ENCODE measurements around the gene PRPF19. TPM values are rescaled to one million over a fixed set of nuclear protein-coding genes. Genes with fewer than 3 reads are reported as not detected.

PRPF19 gene
- total RNA-seq, 6 donors from 2014 or later, result 10.5 to 72.8 (median 55.1) TPM

DNA sequence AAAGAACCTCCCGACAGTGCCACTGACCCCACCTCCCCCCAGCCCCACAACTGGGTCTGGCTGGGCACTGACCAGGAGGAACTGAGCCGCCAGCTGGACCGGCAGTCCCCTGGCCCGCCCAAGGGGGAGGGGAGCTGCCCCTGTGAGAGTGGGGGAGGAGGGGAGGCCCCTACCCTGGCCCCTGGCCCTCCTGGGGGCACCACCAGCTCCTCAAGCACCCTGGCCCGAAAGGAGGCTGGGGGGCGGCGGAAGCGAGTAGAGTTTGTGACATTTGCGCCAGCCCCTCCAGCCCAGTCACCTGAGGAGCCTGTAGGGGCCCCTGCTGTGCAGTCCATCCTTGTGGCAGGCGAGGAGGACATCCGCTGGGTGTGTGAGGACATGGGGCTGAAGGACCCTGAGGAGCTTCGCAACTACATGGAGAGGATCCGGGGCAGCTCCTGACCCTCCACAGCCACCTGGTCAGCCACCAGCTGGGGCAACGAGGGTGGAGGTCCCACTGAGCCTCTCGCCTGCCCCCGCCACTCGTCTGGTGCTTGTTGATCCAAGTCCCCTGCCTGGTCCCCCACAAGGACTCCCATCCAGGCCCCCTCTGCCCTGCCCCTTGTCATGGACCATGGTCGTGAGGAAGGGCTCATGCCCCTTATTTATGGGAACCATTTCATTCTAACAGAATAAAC, 30.2 kb upstream of the PRPF19 start:
- H3K27ac ChIP-seq, result peak overlapping the region; percentile 76 to 90 (median 82)
- TF ChIP-seq POLR2A (IDR thresholded peaks at IDR 0.05), result no peak
- TF ChIP-seq EP300 (IDR thresholded peaks at IDR 0.05), result no peak
- no peak for TF ChIP-seq POLR2AphosphoS5 (IDR thresholded peaks at IDR 0.05)
- TF ChIP-seq, protein P1, sequence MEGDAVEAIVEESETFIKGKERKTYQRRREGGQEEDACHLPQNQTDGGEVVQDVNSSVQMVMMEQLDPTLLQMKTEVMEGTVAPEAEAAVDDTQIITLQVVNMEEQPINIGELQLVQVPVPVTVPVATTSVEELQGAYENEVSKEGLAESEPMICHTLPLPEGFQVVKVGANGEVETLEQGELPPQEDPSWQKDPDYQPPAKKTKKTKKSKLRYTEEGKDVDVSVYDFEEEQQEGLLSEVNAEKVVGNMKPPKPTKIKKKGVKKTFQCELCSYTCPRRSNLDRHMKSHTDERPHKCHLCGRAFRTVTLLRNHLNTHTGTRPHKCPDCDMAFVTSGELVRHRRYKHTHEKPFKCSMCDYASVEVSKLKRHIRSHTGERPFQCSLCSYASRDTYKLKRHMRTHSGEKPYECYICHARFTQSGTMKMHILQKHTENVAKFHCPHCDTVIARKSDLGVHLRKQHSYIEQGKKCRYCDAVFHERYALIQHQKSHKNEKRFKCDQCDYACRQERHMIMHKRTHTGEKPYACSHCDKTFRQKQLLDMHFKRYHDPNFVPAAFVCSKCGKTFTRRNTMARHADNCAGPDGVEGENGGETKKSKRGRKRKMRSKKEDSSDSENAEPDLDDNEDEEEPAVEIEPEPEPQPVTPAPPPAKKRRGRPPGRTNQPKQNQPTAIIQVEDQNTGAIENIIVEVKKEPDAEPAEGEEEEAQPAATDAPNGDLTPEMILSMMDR (IDR thresholded peaks at IDR 0.05), result no peak
- peaks cover 14 to 35% (median 18%) of the 10 kb centered on the region in 4 donors for H3K4me1 ChIP-seq
- DNase-seq (peak in 1 of 2 donors; percentile 71), ATAC-seq (ENCODE audit: low FRiP score in 2 of 2) (no peak)
- no peaks in the 10 kb centered on the region for H3K9me3 ChIP-seq
- no peaks in the 10 kb centered on the region for H3K27me3 ChIP-seq
- no peak overlapping the region for H3K4me3 ChIP-seq
- 86 to 93% methylated on average over 10 to 14 of the region's 18 CpGs for WGBS, 2 donors
- H3K36me3 ChIP-seq, result peaks cover 0 to 50% (median 30%) of the 10 kb centered on the region in 4 donors

- H3K27ac ChIP-seq, result peak overlapping the region; percentile 76 to 90 (median 82)
- no peaks in the 10 kb centered on the region for H3K27me3 ChIP-seq
- ATAC-seq (ENCODE audit: low FRiP score in 2 of 2), result no peak
- H3K36me3 ChIP-seq, result peaks cover 0 to 42% (median 23%) of the 10 kb centered on the region in 4 donors
- H3K4me1 ChIP-seq, result peaks cover 14 to 35% (median 18%) of the 10 kb centered on the region in 4 donors
- H3K4me3 ChIP-seq, result no peak overlapping the region
- H3K9me3 ChIP-seq, result no peaks in the 10 kb centered on the region
- WGBS, 2 donors, result 87 to 90% methylated on average over 16 to 27 of the region's 27 CpGs
- DNase-seq, result peak in 1 of 2 donors; percentile 82
- TF ChIP-seq, protein P1 (IDR thresholded peaks at IDR 0.05), result no peak
- no peak for TF ChIP-seq POLR2A (IDR thresholded peaks at IDR 0.05)
- TF ChIP-seq EP300 (IDR thresholded peaks at IDR 0.05), result no peak
- TF ChIP-seq POLR2AphosphoS5 (IDR thresholded peaks at IDR 0.05), result no peak
Observed at GRCh38 chr11:60935676-60936442, 29.5 kb upstream of the PRPF19 start.

- Histone ChIP-seq H3K4me1 (peaks cover 14 to 34% (median 17%) of the 10 kb centered on the region in 4 donors), H3K9me3 (no peaks in the 10 kb centered on the region), H3K36me3 (peaks cover 0 to 35% (median 18%) of the 10 kb centered on the region in 4 donors), H3K27me3 (no peaks in the 10 kb centered on the region), H3K4me3 (no peak overlapping the region), H3K27ac (peak overlapping the region in 2 of 4 donors; percentile 82 to 90)
- DNase-seq, result peak in 1 of 2 donors; percentile 64
- no peak for ATAC-seq (ENCODE audit: low FRiP score in 2 of 2)
- TF ChIP-seq, protein P1 (IDR thresholded peaks at IDR 0.05), result no peak
- TF ChIP-seq POLR2A (IDR thresholded peaks at IDR 0.05) (no peak), EP300 (IDR thresholded peaks at IDR 0.05) (no peak), POLR2AphosphoS5 (IDR thresholded peaks at IDR 0.05) (no peak)
- 79 to 92% methylated on average over 12 to 21 of the region's 21 CpGs for WGBS, 2 donors
Observed at GRCh38 chr11:60934790-60935605, 28.6 kb upstream of the PRPF19 start.

DNA sequence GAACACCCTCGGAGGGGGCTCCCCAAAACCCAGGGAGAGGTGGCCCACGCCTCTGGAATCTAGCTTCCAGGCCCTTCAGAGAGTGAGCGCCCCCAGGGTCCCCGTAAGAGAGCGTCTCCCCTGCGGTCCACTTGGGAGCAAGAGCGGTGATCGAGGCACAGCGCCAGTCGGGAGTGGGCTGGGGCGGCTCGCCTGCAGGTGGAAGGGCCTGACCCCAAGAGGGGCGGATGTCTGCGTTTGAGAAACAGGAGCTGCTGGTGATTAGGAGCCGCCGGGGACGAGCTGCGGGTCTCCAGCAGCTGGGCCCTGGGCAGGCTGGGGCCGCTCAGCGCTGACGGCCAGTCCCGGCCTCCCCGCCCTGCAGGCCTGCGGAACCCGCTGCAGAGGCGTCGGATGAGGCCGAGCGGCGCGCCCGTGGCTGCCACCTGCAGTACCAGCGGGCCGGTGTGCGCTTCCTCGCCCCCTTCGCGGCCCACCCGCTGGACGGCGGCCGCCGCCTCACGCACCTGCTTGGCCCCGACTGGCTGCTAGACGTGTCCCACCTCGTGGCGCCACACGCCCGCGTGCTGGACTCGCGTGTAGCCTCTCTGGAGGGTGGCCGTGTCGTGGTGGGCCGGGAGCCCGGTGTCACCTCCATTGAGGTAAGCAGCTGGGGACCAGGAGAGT, 27.9 kb upstream of the PRPF19 start:
- Histone ChIP-seq H3K27me3 (no peaks in the 10 kb centered on the region), H3K27ac (peak overlapping the region in 1 of 4 donors; percentile 15), H3K9me3 (no peaks in the 10 kb centered on the region), H3K36me3 (peaks cover 0 to 28% (median 13%) of the 10 kb centered on the region in 4 donors), H3K4me3 (no peak overlapping the region), H3K4me1 (peaks cover 9 to 26% (median 12%) of the 10 kb centered on the region in 4 donors)
- peak in 1 of 2 donors; percentile 87 for DNase-seq
- no peak for ATAC-seq (ENCODE audit: low FRiP score in 2 of 2)
- WGBS, 2 donors, result 95 to 96% methylated on average over 21 to 57 of the region's 57 CpGs
- TF ChIP-seq POLR2A (IDR thresholded peaks at IDR 0.05), result no peak
- no peak for TF ChIP-seq POLR2AphosphoS5 (IDR thresholded peaks at IDR 0.05)
- TF ChIP-seq, protein P1 (IDR thresholded peaks at IDR 0.05), result no peak
- TF ChIP-seq EP300 (IDR thresholded peaks at IDR 0.05), result no peak
